Lung (tissue), 12 donors: Measurements from ENCODE around the gene EIF4G1. TPM values are rescaled to one million over a fixed set of nuclear protein-coding genes. Genes with fewer than 3 reads are reported as not detected.

Experiments used
- ATAC-seq: fragments of 200-7000 bp; cut with Tn5 transposase; one replicate; pipeline ENCODE4 v1.9.1; 2020; ENCODE audit warnings: moderate number of reproducible peaks; ENCODE audit not compliant: insufficient read depth, low FRiP score
- DNase-seq, 3 donors: peaks; one replicate each; pipeline ENCODE4 v3.0.0-alpha.2; 2013 to 2017
- H3K27ac ChIP-seq, 2 donors: one replicate each; pipeline ENCODE4 v1.5.1; 2013; ENCODE audit warnings: mild to moderate bottlenecking in 2 of 2, moderate library complexity in 2 of 2, control low read depth in 1 of 2, inconsistent platforms in 1 of 2, low read depth in 1 of 2, low read length in 1 of 2
- H3K27me3 ChIP-seq, 3 donors: one replicate each; pipeline ENCODE4 v1.5.1; 2013; ENCODE audit warnings: low read length in 2 of 3; ENCODE audit not compliant: control insufficient read depth in 3 of 3, insufficient read depth in 3 of 3
- H3K36me3 ChIP-seq, 4 donors: one replicate each; pipeline ENCODE4 v1.5.1; 2013; ENCODE audit warnings: low read length in 4 of 4, mild to moderate bottlenecking in 1 of 4, moderate library complexity in 1 of 4; ENCODE audit not compliant: control insufficient read depth in 4 of 4, insufficient read depth in 4 of 4
- H3K4me1 ChIP-seq, 5 donors: one replicate each; pipeline ENCODE4 v1.5.1; 2013; ENCODE audit warnings: low read length in 5 of 5, mild to moderate bottlenecking in 2 of 5, moderate library complexity in 1 of 5; ENCODE audit not compliant: control insufficient read depth in 5 of 5, insufficient read depth in 5 of 5
- H3K4me3 ChIP-seq: one replicate; pipeline ENCODE4 v1.5.1; 2013; ENCODE audit warnings: mild to moderate bottlenecking, control low read depth, moderate library complexity
- H3K9ac ChIP-seq, 2 donors: one replicate each; pipeline ENCODE4 v1.5.1; 2013; ENCODE audit warnings: low read length in 2 of 2, control low read depth in 1 of 2; ENCODE audit not compliant: insufficient read depth in 1 of 2
- H3K9me3 ChIP-seq, 4 donors: one replicate each; pipeline ENCODE4 v1.5.1; 2013; ENCODE audit warnings: low read length in 3 of 4, mild to moderate bottlenecking in 1 of 4, moderate library complexity in 1 of 4; ENCODE audit not compliant: control insufficient read depth in 4 of 4, insufficient read depth in 3 of 4
- WGBS, 2 donors: extraction: QIAGEN DNeasy Blood & Tissue Kit; methylation state at CpG; one replicate each; pipeline ENCODE4 v1.1.7; 2013; 5-methylcytosine and 5-hydroxymethylcytosine counted together
- polyA plus RNA-seq, 2 donors: library from polyadenylated mRNA; stranded (reverse); fragments of 200-250 nt; gene quantifications; one replicate each; pipeline ENCODE4 v1.2.1, GENCODE V29; 2013
- total RNA-seq, 2 donors: library from RNA; depleted of rRNA in 1 of 2; stranded (reverse); fragments of >200 nt in 1 of 2; gene quantifications; one replicate each; pipeline ENCODE4 v1.2.1, GENCODE V29; 2014 to 2021
- TF ChIP-seq, protein P1 (sequence below): IDR thresholded peaks from 2 replicates; pipeline ENCODE4 v1.5.1; 2012; ENCODE audit warnings: mild to moderate bottlenecking; ENCODE audit errors: control extremely low read depth, extremely low read depth
- donor health status: control.
- donor health status: control.
- donor health status: Bipolar disorder and iron deficiency.
- donor health status: healthy.
- donor health status: DM: yes; HTN: yes; CAD: no.

The EIF4G1 gene
- total and polyA plus RNA-seq, 4 donors, result 201 to 419 (median 226) TPM

- Histone ChIP-seq H3K4me3 (no peak overlapping the region), H3K36me3 (peaks cover 31 to 41% (median 37%) of the 10 kb centered on the region in 4 donors), H3K9me3 (no peaks in the 10 kb centered on the region), H3K27me3 (no peaks in the 10 kb centered on the region), H3K27ac (no peak overlapping the region), H3K9ac (no peak overlapping the region), H3K4me1 (no peaks in the 10 kb centered on the region)
- DNase-seq (no peak), ATAC-seq (no peak)
- WGBS, 2 donors, result 78 to 79% methylated on average over 7 of the region's 7 CpGs
- TF ChIP-seq, protein P1, sequence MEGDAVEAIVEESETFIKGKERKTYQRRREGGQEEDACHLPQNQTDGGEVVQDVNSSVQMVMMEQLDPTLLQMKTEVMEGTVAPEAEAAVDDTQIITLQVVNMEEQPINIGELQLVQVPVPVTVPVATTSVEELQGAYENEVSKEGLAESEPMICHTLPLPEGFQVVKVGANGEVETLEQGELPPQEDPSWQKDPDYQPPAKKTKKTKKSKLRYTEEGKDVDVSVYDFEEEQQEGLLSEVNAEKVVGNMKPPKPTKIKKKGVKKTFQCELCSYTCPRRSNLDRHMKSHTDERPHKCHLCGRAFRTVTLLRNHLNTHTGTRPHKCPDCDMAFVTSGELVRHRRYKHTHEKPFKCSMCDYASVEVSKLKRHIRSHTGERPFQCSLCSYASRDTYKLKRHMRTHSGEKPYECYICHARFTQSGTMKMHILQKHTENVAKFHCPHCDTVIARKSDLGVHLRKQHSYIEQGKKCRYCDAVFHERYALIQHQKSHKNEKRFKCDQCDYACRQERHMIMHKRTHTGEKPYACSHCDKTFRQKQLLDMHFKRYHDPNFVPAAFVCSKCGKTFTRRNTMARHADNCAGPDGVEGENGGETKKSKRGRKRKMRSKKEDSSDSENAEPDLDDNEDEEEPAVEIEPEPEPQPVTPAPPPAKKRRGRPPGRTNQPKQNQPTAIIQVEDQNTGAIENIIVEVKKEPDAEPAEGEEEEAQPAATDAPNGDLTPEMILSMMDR, result no peak
Measured at GRCh38 chr3:184308744-184309143, 5.7 kb upstream of the EIF4G1 start.

GRCh38 chr3:184311633-184312032 lies 2.8 kb upstream of the EIF4G1 start:
- H3K4me3 ChIP-seq, result no peak overlapping the region
- no peaks in the 10 kb centered on the region for H3K27me3 ChIP-seq
- H3K36me3 ChIP-seq, result peaks cover 15 to 26% (median 20%) of the 10 kb centered on the region in 4 donors
- ATAC-seq (no peak), DNase-seq (no peak)
- no peaks in the 10 kb centered on the region for H3K9me3 ChIP-seq
- TF ChIP-seq, protein P1, result no peak
- H3K9ac ChIP-seq, result no peak overlapping the region
- no peak overlapping the region for H3K27ac ChIP-seq
- peaks cover 0 to 12% (median 6%) of the 10 kb centered on the region in 5 donors for H3K4me1 ChIP-seq

DNA sequence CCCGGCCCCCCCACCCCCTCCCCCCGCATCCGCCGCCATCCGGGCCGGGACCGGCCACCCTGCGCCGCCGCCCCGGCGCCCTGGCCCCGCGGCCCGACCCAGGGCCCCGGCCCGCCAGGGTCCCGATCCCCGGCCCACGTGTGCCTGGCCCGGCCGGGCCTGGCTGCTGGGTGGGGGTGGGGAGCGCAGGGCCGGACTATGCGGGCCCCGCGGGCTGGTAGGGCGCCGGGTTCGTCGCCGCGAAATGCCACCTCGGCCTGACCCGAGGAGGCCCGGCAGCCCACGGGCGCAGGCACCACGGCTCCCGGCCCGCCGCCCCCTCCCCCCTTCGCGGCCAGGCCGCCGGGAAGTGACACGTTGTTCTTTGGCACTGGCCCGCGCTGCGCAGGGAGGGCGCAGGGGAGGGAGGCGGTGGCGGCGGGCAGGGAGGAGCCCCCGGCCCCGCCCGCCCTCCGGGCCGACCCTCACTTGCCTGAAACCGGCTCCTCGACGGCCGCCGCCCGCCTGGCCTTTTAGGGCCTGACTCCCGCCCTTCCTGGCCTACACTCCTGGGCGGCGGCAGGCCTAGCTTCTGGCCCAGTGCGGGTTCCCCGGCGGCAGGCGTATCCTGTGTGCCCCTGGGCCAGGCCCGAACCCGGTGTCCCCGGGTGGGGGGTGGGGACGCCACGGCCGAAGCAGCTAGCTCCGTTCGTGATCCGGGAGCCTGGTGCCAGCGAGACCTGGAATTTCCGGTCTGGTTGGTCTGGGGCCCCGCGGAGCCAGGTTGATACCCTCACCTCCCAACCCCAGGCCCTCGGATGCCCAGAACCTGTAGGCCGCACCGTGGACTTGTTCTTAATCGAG lies 515 bp downstream of the EIF4G1 start:
- H3K36me3 ChIP-seq, result peaks cover 0 to 18% (median 2%) of the 10 kb centered on the region in 4 donors
- peak overlapping the region; percentile 98 to 99 for H3K27ac ChIP-seq
- TF ChIP-seq, protein P1, result no peak
- peaks cover 3 to 30% (median 22%) of the 10 kb centered on the region in 5 donors for H3K4me1 ChIP-seq
- no peaks in the 10 kb centered on the region for H3K9me3 ChIP-seq
- ATAC-seq (peak; percentile 68), DNase-seq (peak; percentile 82 to 90 (median 86))
- no peaks in the 10 kb centered on the region for H3K27me3 ChIP-seq
- 1% methylated on average over 44 to 88 of the region's 89 CpGs for WGBS, 2 donors
- H3K4me3 ChIP-seq, result peak overlapping the region; percentile 94
- H3K9ac ChIP-seq, result peak overlapping the region; percentile 63 to 65

DNA sequence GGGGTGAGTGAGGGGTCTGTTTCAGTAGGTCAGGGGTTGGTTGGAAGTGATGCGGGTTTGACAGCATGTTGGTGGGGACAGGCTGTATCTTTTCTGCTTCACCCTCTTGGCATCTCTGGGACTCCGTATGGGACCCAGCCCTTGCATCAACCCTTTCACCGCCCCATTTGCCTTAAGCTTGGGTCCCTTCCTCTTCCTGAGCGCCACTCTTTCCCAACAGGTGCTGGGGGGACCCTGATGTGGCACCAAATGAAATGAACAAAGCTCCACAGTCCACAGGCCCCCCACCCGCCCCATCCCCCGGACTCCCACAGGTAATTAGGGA lies 1.1 kb downstream of the EIF4G1 start:
- Histone ChIP-seq H3K27me3 (no peaks in the 10 kb centered on the region), H3K4me3 (peak overlapping the region; percentile 94), H3K9ac (peak overlapping the region; percentile 63 to 65), H3K9me3 (no peaks in the 10 kb centered on the region), H3K27ac (peak overlapping the region; percentile 98 to 99), H3K36me3 (peaks cover 0 to 22% (median 3%) of the 10 kb centered on the region in 4 donors), H3K4me1 (peaks cover 3 to 30% (median 22%) of the 10 kb centered on the region in 5 donors)
- WGBS, 2 donors, result 10 to 13% methylated on average over 6 of the region's 6 CpGs
- TF ChIP-seq, protein P1, result no peak
- ATAC-seq (no peak), DNase-seq (no peak)
